IMR-90 (cell line): ENCODE measurements around the gene SCCPDH. TPM values are rescaled to one million over a fixed set of nuclear protein-coding genes. Genes with fewer than 3 reads are reported as not detected.
"Not testable (repeated sequence)": the region's sequence is repeated elsewhere in the genome, so short reads cannot be mapped to it uniquely, and the experiment has no call there.

Experiments used
- ATAC-seq: fragments of 200-7000 bp; cut with Tn5 transposase; 2 replicates; pipeline ENCODE4 v1.9.1; 2020; ENCODE audit warnings: low read depth, mild to moderate bottlenecking, moderate library complexity
- BruUV-seq: library from RNA; stranded (reverse); fragments of 400-500 nt; replicated peaks from 2 replicates; lab custom pipeline; 2021; lab: Mats Ljungman, UMichigan
- CTCF ChIA-PET: fragments of 300-600 bp; formaldehyde crosslinking; extraction: SDS; loops from one replicate; lab custom pipeline; 2021; ENCODE audit warnings: antibody characterized with exemption; lab: Yijun Ruan, JAX
- POLR2A ChIA-PET: fragments of 300-600 bp; sonication (Branson Sonifier 250); formaldehyde crosslinking; loops from one replicate; lab custom pipeline; 2022; ENCODE audit warnings: antibody characterized with exemption; ENCODE audit not compliant: unreplicated experiment; lab: Charles Lee
- DNase-seq: peaks from one replicate; pipeline ENCODE4 v3.0.0; 2013
- H2AFZ ChIP-seq: replicated peaks from 2 replicates; pipeline ENCODE3; 2013; ENCODE audit warnings: low read length, mild to moderate bottlenecking; ENCODE audit not compliant: poor library complexity
- H2AK5ac ChIP-seq: 2 replicates; pipeline ENCODE4 v1.6.1; 2013; ENCODE audit warnings: low read depth, low read length, inconsistent platforms
- H2AK9ac ChIP-seq: replicated peaks from 2 replicates; pipeline ENCODE3; 2013; ENCODE audit warnings: mild to moderate bottlenecking, low read depth, low read length, moderate library complexity; ENCODE audit not compliant: poor library complexity
- H2BK120ac ChIP-seq: 2 replicates; pipeline ENCODE4 v1.6.1; 2013; ENCODE audit warnings: low read depth, low read length, inconsistent platforms
- H2BK15ac ChIP-seq: 3 replicates; pipeline ENCODE4 v1.6.1; 2013; ENCODE audit warnings: low read depth, low read length, inconsistent platforms
- H2BK20ac ChIP-seq: 2 replicates; pipeline ENCODE4 v1.6.1; 2013; ENCODE audit warnings: low read depth, mild to moderate bottlenecking, inconsistent platforms, low read length, moderate library complexity
- H2BK5ac ChIP-seq: 2 replicates; pipeline ENCODE4 v1.6.1; 2013; ENCODE audit warnings: mild to moderate bottlenecking, low read depth, low read length, inconsistent platforms; ENCODE audit not compliant: poor library complexity, severe bottlenecking
- H3K14ac ChIP-seq: replicated peaks from 2 replicates; pipeline ENCODE4 v1.6.1; 2013; ENCODE audit warnings: low read depth, low read length, inconsistent platforms
- H3K18ac ChIP-seq: 2 replicates; pipeline ENCODE4 v1.6.1; 2013; ENCODE audit warnings: low read depth, low read length, control low read depth
- H3K23ac ChIP-seq: 2 replicates; pipeline ENCODE4 v1.6.1; 2013; ENCODE audit warnings: low read depth, low read length, inconsistent platforms
- H3K27ac ChIP-seq: 2 replicates; pipeline ENCODE4 v1.5.1; 2013; ENCODE audit warnings: mild to moderate bottlenecking, control low read depth, low read length; ENCODE audit not compliant: insufficient read depth
- H3K27me3 ChIP-seq: 2 replicates; pipeline ENCODE4 v1.6.1; 2013; ENCODE audit warnings: low read length; ENCODE audit not compliant: control insufficient read depth, insufficient read depth
- H3K36me3 ChIP-seq: 2 replicates; pipeline ENCODE4 v1.6.1; 2013; ENCODE audit warnings: low read length, mixed read lengths; ENCODE audit not compliant: control insufficient read depth, insufficient read depth
- H3K4ac ChIP-seq: 2 replicates; pipeline ENCODE4 v1.6.1; 2013; ENCODE audit warnings: low read depth, low read length, inconsistent platforms
- H3K4me1 ChIP-seq: 2 replicates; pipeline ENCODE4 v1.6.1; 2013; ENCODE audit warnings: low read length, mixed read lengths; ENCODE audit not compliant: control insufficient read depth, insufficient read depth
- H3K4me2 ChIP-seq: 2 replicates; pipeline ENCODE4 v1.6.1; 2013; ENCODE audit warnings: low read depth, mild to moderate bottlenecking, control low read depth, low read length, moderate library complexity
- H3K4me3 ChIP-seq: 2 replicates; pipeline ENCODE4 v1.5.1; 2013; ENCODE audit warnings: low read depth, mild to moderate bottlenecking, control low read depth, low read length, moderate library complexity; ENCODE audit not compliant: insufficient read depth
- H3K56ac ChIP-seq: 2 replicates; pipeline ENCODE4 v1.6.1; 2013; ENCODE audit warnings: low read length, inconsistent platforms; ENCODE audit not compliant: insufficient read depth; ENCODE audit errors: extremely low read depth
- H3K79me1 ChIP-seq, 2 experiments: 2 replicates each; pipeline ENCODE4 v1.6.1; 2013; ENCODE audit warnings: low read length in 2 of 2, inconsistent platforms in 1 of 2, low read depth in 1 of 2
- H3K9ac ChIP-seq: 2 replicates; pipeline ENCODE4 v1.6.1; 2013; ENCODE audit warnings: low read depth, low read length, control low read depth
- H3K9me1 ChIP-seq: 2 replicates; pipeline ENCODE4 v1.6.1; 2013; ENCODE audit warnings: low read length, inconsistent platforms; ENCODE audit not compliant: insufficient read depth
- H3K9me3 ChIP-seq: 2 replicates; pipeline ENCODE4 v1.6.1; 2013; ENCODE audit warnings: low read length; ENCODE audit not compliant: control insufficient read depth, insufficient read depth
- H4K20me1 ChIP-seq: 2 replicates; pipeline ENCODE4 v1.6.1; 2013; ENCODE audit warnings: low read length, inconsistent platforms; ENCODE audit not compliant: insufficient read depth
- H4K5ac ChIP-seq: 2 replicates; pipeline ENCODE4 v1.6.1; 2013; ENCODE audit warnings: mild to moderate bottlenecking, low read depth, low read length, control low read depth
- H4K8ac ChIP-seq, 2 experiments: 2 replicates each; pipeline ENCODE4 v1.6.1; 2013; ENCODE audit warnings: low read depth in 2 of 2, low read length in 2 of 2, control low read depth in 1 of 2, inconsistent platforms in 1 of 2
- H4K91ac ChIP-seq: 2 replicates; pipeline ENCODE4 v1.6.1; 2013; ENCODE audit warnings: low read depth, low read length, inconsistent platforms; ENCODE audit not compliant: insufficient read depth
- WGBS, 2 experiments: methylation state at CpG; one replicate each; pipeline versions ENCODE4 v1.1.5 to v1.1.7; 2013; ENCODE audit warnings: missing lambda C conversion rate in 2 of 2; ENCODE audit not compliant: insufficient read length in 1 of 2; ENCODE audit errors: extremely low coverage in 2 of 2; 5-methylcytosine and 5-hydroxymethylcytosine counted together
- dilution Hi-C: fragments of 300-500 bp; cut with HindIII; formaldehyde crosslinking; loops from one replicate; pipeline ENCODE4 v1.14.3; 2018; ENCODE audit warnings: low sequenced_read_pairs; ENCODE audit not compliant: unreplicated experiment
- in situ Hi-C: fragments of 300-500 bp; cut with MboI; formaldehyde crosslinking; loops from 3 replicates; pipeline ENCODE4 v1.14.3; 2019; ENCODE audit warnings: low sequenced_read_pairs, inconsistent platforms, mixed read lengths
- intact Hi-C: fragments of 100-400 bp; cut with micrococcal nuclease; formaldehyde crosslinking; loops from 2 replicates; pipeline ENCODE4 v1.10.0; 2022
- polyA plus RNA-seq, 3 experiments: library from polyadenylated mRNA; depleted of rRNA; stranded (reverse); fragments of >200 nt; gene quantifications; 2 replicates each; pipeline ENCODE4 v1.2.3, GENCODE V29; 2012; ENCODE audit warnings: low replicate concordance in 1 of 3
- total RNA-seq: library from RNA; depleted of rRNA; stranded (reverse); fragments of >200 nt; gene quantifications from 2 replicates; pipeline ENCODE4 v1.2.3, GENCODE V29; 2012

SCCPDH gene
- total and polyA plus RNA-seq, 2 of the 4 experiments (the other 2 are of a cell fraction), result 26.9 to 37.8 TPM

- H2BK120ac ChIP-seq, H3K4me3 ChIP-seq, H3K9me1 ChIP-seq, H2AK9ac ChIP-seq, H3K9ac ChIP-seq, H2BK15ac ChIP-seq, dilution Hi-C loops, POLR2A ChIA-PET, BruUV-seq, H4K91ac ChIP-seq, H2AK5ac ChIP-seq, H3K27me3 ChIP-seq, intact Hi-C loops, H2AFZ ChIP-seq, ATAC-seq, DNase-seq, H3K14ac ChIP-seq, in situ Hi-C loops, H4K5ac ChIP-seq, H3K23ac ChIP-seq, H3K4ac ChIP-seq, H3K56ac ChIP-seq, CTCF ChIA-PET, H2BK20ac ChIP-seq, H4K20me1 ChIP-seq, H2BK5ac ChIP-seq, H3K4me1 ChIP-seq, H3K27ac ChIP-seq, H3K18ac ChIP-seq, H4K8ac ChIP-seq, H3K9me3 ChIP-seq, H3K4me2 ChIP-seq: not testable (repeated sequence)
- Histone ChIP-seq H3K36me3 (peaks cover 35% of the 10 kb centered on the region), H3K79me1 (peaks cover 33 to 48% of the 10 kb centered on the region in 2 experiments)
- WGBS, 2 experiments, result 100% methylated on average over 4 of the region's 5 CpGs; no CpG with 5 or more reads in 1 of the 2 experiments
These were observed 4.8 kb downstream of the SCCPDH start for GRCh38 chr1:246729040-246729439.
